Panc1 (cell line): ENCODE results near the gene VEZF1. TPM values are rescaled to one million over a fixed set of nuclear protein-coding genes. Genes with fewer than 3 reads are reported as not detected.
A peak's percentile ranks its signal among the peaks of the same experiment; 100 is the strongest.

Source experiments
- ATAC-seq: fragments of 200-7000 bp; cut with Tn5 transposase; 2 replicates; pipeline ENCODE4 v1.9.1; 2020; ENCODE audit warnings: mild to moderate bottlenecking, moderate library complexity
- BruUV-seq: library from RNA; stranded (reverse); fragments of 400-500 nt; replicated peaks from 2 replicates; lab custom pipeline; 2021; lab: Mats Ljungman, UMichigan
- CTCF ChIA-PET: fragments of 300-600 bp; sonication (Branson Sonifier 250); formaldehyde crosslinking; loops from one replicate; lab custom pipeline; 2022; ENCODE audit warnings: antibody characterized with exemption; lab: Charles Lee
- POLR2A ChIA-PET: fragments of 300-600 bp; sonication (Branson Sonifier 250); formaldehyde crosslinking; loops from one replicate; lab custom pipeline; 2022; ENCODE audit warnings: antibody characterized with exemption; lab: Charles Lee
- DNase-seq: peaks from one replicate; pipeline ENCODE4 v3.0.0-alpha.2; 2010; ENCODE audit warnings: low read depth, low spot score
- H3K27ac ChIP-seq: 2 replicates; pipeline ENCODE4 v1.5.1; 2011; ENCODE audit warnings: mild to moderate bottlenecking, low read length, inconsistent platforms
- H3K27me3 ChIP-seq: fragments of 200-500 bp; sonication (Bioruptor generic); 2 replicates; pipeline ENCODE4 v1.6.0; 2014; ENCODE audit warnings: low read length, inconsistent platforms; ENCODE audit not compliant: control insufficient read depth, insufficient read depth
- H3K36me3 ChIP-seq: fragments of 200-500 bp; sonication (Bioruptor generic); 2 replicates; pipeline ENCODE4 v1.5.1; 2014; ENCODE audit warnings: inconsistent platforms, mild to moderate bottlenecking, low read length, moderate library complexity; ENCODE audit not compliant: control insufficient read depth, insufficient read depth
- H3K4me1 ChIP-seq: 2 replicates; pipeline ENCODE4 v1.5.1; 2011; ENCODE audit warnings: inconsistent platforms, mild to moderate bottlenecking, low read length, moderate library complexity; ENCODE audit not compliant: control insufficient read depth, insufficient read depth
- H3K4me3 ChIP-seq, 2 experiments: 2 replicates each; pipeline ENCODE4 v1.5.1; 2011 to 2012; ENCODE audit warnings: low read depth in 2 of 2, low read length in 2 of 2, mild to moderate bottlenecking in 2 of 2, inconsistent platforms in 1 of 2, moderate library complexity in 1 of 2
- H3K9me3 ChIP-seq: fragments of 200-500 bp; sonication (Bioruptor generic); 2 replicates; pipeline ENCODE4 v1.5.1; 2014; ENCODE audit warnings: low read depth, mild to moderate bottlenecking, inconsistent platforms, low read length, moderate library complexity; ENCODE audit not compliant: control insufficient read depth, insufficient read depth
- POLR2AphosphoS5 ChIP-seq: IDR thresholded peaks from 2 replicates; pipeline ENCODE4 v1.6.1; 2012; ENCODE audit warnings: mild to moderate bottlenecking, low read depth, low read length, moderate library complexity
- SIN3A ChIP-seq: IDR thresholded peaks from 2 replicates; pipeline ENCODE4 v1.6.1; 2012; ENCODE audit warnings: low read depth, mild to moderate bottlenecking, low read length, moderate library complexity, borderline replicate concordance; ENCODE audit not compliant: insufficient read depth
- TCF7L2 ChIP-seq: IDR thresholded peaks from 2 replicates; pipeline ENCODE4 v1.6.1; 2011; ENCODE audit warnings: mild to moderate bottlenecking, low read depth, low read length, inconsistent platforms
- in situ Hi-C: cut with HindIII; loops from 2 replicates; pipeline ENCODE4 v1.10.0; 2016; ENCODE audit warnings: low sequenced_read_pairs, low pct_unique_long_range_greater_than_20kb
- intact Hi-C: fragments of 100-400 bp; cut with micrococcal nuclease; formaldehyde crosslinking; loops from one replicate; pipeline ENCODE4 v1.10.0; 2022; ENCODE audit not compliant: unreplicated experiment
- total RNA-seq: library from RNA; stranded (reverse); gene quantifications from one replicate; pipeline ENCODE4 v1.2.1, GENCODE V29; 2021; ENCODE audit not compliant: unreplicated experiment
- TF ChIP-seq, protein P1 (sequence below): fragments of 450-650 bp; IDR thresholded peaks from 2 replicates; pipeline ENCODE4 v1.5.1; 2017; ENCODE audit warnings: mild to moderate bottlenecking
- TF ChIP-seq, protein P2 (sequence below), 2 experiments: IDR thresholded peaks; 2 replicates each; pipeline ENCODE4 v1.6.1; 2011 to 2012; ENCODE audit warnings: low read depth in 2 of 2, control low read depth in 1 of 2, low read length in 1 of 2, mild to moderate bottlenecking in 1 of 2, moderate library complexity in 1 of 2; ENCODE audit not compliant: insufficient read depth in 1 of 2

The VEZF1 gene
- total RNA-seq, 1 experiment from 2014 or later = 73.5 TPM

DNA sequence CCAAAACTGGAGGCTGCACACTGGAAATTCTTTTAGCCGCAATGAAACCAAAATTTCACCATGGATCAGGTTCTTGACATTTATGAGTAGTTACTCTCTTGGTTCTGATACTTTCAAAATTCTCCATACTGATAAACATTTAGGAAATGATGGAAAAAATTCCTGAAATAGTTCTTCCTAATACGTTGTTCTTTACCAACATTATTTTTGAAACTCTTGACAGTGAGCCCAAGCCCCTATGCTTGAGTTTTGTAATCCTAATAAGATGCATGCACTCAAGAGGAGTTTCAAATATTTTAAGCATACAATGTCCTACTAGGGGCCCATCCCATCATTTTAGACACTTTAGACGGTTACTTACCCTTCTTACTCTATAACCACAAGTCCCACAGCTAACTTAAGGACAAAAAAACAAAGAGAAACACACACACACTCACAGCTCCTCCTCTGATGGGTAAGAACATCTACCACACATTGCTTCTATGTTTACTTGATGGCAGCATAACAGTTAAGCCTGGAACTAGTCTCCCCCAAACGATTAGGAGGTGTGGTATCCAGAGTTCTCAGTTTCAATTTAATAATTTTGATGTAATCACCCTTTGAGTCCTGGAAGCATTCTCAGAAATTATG lies 3.7 kb downstream of the VEZF1 start:
- Histone ChIP-seq H3K27me3 (no peaks in the 10 kb centered on the region), H3K4me3 (no peak overlapping the region; a peak in 1 of 4 replicates), H3K36me3 (peaks cover 35% of the 10 kb centered on the region), H3K4me1 (peaks cover 29% of the 10 kb centered on the region), H3K9me3 (no peaks in the 10 kb centered on the region), H3K27ac (peak overlapping the region; percentile 94)
- in situ Hi-C loops (no loop called here), intact Hi-C loops (no loop called here)
- BruUV-seq = no TSS peak
- no peak for DNase-seq
- ATAC-seq = no peak
- CTCF ChIA-PET = interaction anchor here (0.9 kb wide), 1 partner anchor 65 kb away, joined by 3 read pairs; no protein-coding TSS in a partner anchor
- POLR2A ChIA-PET = interaction anchor here (0.5 kb wide), 2 partner anchors 9 to 33 kb away, joined by 3 to 8 read pairs; no protein-coding TSS in a partner anchor
- TF ChIP-seq TCF7L2 (no peak), SIN3A (no peak), POLR2AphosphoS5 (no peak)
- TF ChIP-seq, protein P1, sequence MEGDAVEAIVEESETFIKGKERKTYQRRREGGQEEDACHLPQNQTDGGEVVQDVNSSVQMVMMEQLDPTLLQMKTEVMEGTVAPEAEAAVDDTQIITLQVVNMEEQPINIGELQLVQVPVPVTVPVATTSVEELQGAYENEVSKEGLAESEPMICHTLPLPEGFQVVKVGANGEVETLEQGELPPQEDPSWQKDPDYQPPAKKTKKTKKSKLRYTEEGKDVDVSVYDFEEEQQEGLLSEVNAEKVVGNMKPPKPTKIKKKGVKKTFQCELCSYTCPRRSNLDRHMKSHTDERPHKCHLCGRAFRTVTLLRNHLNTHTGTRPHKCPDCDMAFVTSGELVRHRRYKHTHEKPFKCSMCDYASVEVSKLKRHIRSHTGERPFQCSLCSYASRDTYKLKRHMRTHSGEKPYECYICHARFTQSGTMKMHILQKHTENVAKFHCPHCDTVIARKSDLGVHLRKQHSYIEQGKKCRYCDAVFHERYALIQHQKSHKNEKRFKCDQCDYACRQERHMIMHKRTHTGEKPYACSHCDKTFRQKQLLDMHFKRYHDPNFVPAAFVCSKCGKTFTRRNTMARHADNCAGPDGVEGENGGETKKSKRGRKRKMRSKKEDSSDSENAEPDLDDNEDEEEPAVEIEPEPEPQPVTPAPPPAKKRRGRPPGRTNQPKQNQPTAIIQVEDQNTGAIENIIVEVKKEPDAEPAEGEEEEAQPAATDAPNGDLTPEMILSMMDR = no peak
- TF ChIP-seq, protein P2, sequence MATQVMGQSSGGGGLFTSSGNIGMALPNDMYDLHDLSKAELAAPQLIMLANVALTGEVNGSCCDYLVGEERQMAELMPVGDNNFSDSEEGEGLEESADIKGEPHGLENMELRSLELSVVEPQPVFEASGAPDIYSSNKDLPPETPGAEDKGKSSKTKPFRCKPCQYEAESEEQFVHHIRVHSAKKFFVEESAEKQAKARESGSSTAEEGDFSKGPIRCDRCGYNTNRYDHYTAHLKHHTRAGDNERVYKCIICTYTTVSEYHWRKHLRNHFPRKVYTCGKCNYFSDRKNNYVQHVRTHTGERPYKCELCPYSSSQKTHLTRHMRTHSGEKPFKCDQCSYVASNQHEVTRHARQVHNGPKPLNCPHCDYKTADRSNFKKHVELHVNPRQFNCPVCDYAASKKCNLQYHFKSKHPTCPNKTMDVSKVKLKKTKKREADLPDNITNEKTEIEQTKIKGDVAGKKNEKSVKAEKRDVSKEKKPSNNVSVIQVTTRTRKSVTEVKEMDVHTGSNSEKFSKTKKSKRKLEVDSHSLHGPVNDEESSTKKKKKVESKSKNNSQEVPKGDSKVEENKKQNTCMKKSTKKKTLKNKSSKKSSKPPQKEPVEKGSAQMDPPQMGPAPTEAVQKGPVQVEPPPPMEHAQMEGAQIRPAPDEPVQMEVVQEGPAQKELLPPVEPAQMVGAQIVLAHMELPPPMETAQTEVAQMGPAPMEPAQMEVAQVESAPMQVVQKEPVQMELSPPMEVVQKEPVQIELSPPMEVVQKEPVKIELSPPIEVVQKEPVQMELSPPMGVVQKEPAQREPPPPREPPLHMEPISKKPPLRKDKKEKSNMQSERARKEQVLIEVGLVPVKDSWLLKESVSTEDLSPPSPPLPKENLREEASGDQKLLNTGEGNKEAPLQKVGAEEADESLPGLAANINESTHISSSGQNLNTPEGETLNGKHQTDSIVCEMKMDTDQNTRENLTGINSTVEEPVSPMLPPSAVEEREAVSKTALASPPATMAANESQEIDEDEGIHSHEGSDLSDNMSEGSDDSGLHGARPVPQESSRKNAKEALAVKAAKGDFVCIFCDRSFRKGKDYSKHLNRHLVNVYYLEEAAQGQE (IDR thresholded peaks at IDR 0.05; ENCODE audit: insufficient read depth in 1 of 2, low read depth in 2 of 2, low read length in 1 of 2) = no peak

DNA sequence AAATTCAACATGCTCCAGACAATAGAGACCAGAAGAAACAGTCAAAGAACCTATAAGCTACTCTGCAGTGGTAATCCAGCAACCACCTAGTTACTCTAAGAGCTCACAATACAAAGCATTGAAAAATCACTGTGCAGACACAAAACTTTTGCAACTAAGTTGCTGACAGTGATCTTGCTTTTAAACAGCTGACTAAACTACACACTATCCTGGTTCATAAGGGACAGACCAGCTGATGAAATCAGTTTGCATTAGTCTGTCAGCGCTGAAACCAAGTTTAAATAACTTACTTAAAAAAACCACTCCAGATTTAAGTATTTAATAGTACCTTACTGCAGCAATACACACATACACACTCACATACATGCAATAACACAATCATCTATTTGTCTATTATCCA lies 4.6 kb downstream of the VEZF1 start:
- Histone ChIP-seq H3K4me3 (no peak overlapping the region), H3K9me3 (no peaks in the 10 kb centered on the region), H3K27ac (no peak overlapping the region), H3K4me1 (peaks cover 20% of the 10 kb centered on the region), H3K27me3 (no peaks in the 10 kb centered on the region), H3K36me3 (peaks cover 44% of the 10 kb centered on the region)
- in situ Hi-C loops = no loop called here
- no peak for ATAC-seq
- TF ChIP-seq, protein P2 (IDR thresholded peaks at IDR 0.05; ENCODE audit: insufficient read depth in 1 of 2, low read depth in 2 of 2, low read length in 1 of 2) = no peak
- TF ChIP-seq POLR2AphosphoS5 (no peak), SIN3A (no peak), TCF7L2 (no peak)
- TF ChIP-seq, protein P1 = no peak
- intact Hi-C loops = no loop called here
- ChIA-PET POLR2A (no interaction called here), CTCF (interaction anchor here (1.0 to 1.1 kb wide), 2 partner anchors 15 to 133 kb away, joined by 4 to 6 read pairs; no protein-coding TSS in a partner anchor)
- no TSS peak for BruUV-seq
- DNase-seq = no peak
